Activated CD8-positive, alpha-beta T cell treated with anti-CD3 and anti-CD28 coated beads for 36 hours (primary cell): ENCODE measurements around the gene PDE2A. TPM values are rescaled to one million over a fixed set of nuclear protein-coding genes. Genes with fewer than 3 reads are reported as not detected.

ENCODE experiments used
- ATAC-seq: fragments of 200-7000 bp; cut with Tn5 transposase; one replicate; pipeline ENCODE4 v1.10.0; 2021; ENCODE audit warnings: mild to moderate bottlenecking, moderate library complexity
- CTCF ChIA-PET: fragments of 350-600 bp; sonication (Branson Sonifier 250); formaldehyde crosslinking; loops from one replicate; lab custom pipeline; 2021; ENCODE audit warnings: antibody characterized with exemption; lab: Charles Lee
- POLR2A ChIA-PET: fragments of 350-600 bp; sonication (Branson Sonifier 250); formaldehyde crosslinking; loops from one replicate; lab custom pipeline; 2021; ENCODE audit warnings: antibody characterized with exemption; lab: Charles Lee
- DNase-seq: peaks from one replicate; pipeline ENCODE4 v3.0.0-alpha.2; 2020
- H3K27ac Mint-ChIP-seq: one replicate; pipeline ENCODE4 v1.8.0; 2021; ENCODE audit warnings: mild to moderate bottlenecking, mixed read lengths
- H3K27me3 Mint-ChIP-seq: one replicate; pipeline ENCODE4 v1.8.0; 2021; ENCODE audit warnings: mixed read lengths
- H3K36me3 Mint-ChIP-seq: one replicate; pipeline ENCODE4 v1.8.0; 2021; ENCODE audit warnings: low read depth, mixed read lengths
- H3K4me1 Mint-ChIP-seq: one replicate; pipeline ENCODE4 v1.8.0; 2021; ENCODE audit warnings: low read depth, mixed read lengths
- H3K4me3 Mint-ChIP-seq: one replicate; pipeline ENCODE4 v1.8.0; 2021; ENCODE audit warnings: mild to moderate bottlenecking, moderate library complexity, mixed read lengths
- H3K9me3 Mint-ChIP-seq: one replicate; pipeline ENCODE4 v1.8.0; 2021; ENCODE audit warnings: mixed read lengths
- intact Hi-C: fragments of 100-400 bp; cut with micrococcal nuclease; formaldehyde crosslinking; loops from one replicate; pipeline ENCODE4 v1.10.0; 2022
- total RNA-seq, 2 experiments: library from RNA; stranded (reverse); gene quantifications; one replicate each; pipeline ENCODE4 v1.2.3, GENCODE V29; 2021
- TF ChIP-seq, protein P1 (sequence below): fragments of 200-600 bp; IDR thresholded peaks from one replicate; pipeline ENCODE4 v1.8.0; 2022; ENCODE audit warnings: antibody characterized with exemption, mild to moderate bottlenecking

Gene PDE2A
- total RNA-seq, 2 experiments from 2014 or later, result 0.14 to 0.72 TPM

DNA sequence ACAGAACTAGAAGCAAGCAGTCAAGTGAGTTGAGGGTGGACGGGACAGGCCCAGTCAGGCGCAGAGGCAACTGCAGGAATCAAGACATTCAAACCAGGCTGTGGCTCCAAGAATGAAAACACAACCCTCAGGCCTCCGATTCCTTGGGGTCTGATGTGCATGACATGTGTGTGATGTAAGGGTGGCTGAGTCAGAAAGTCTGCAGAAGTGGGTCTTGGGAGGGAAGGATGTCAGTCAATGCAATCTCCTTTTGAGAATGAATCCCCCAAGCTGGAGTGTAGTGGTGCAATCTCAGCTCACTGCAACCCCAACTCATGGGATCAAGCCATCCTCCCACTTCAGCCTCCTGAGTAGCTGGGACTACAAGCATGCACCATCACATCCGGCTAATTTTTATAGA, 15.9 kb upstream of the PDE2A start:
- no peak for ATAC-seq
- H3K9me3 Mint-ChIP-seq, result no peaks in the 10 kb centered on the region
- H3K36me3 Mint-ChIP-seq, result peaks cover 16% of the 10 kb centered on the region
- DNase-seq, result no peak
- POLR2A ChIA-PET, result no interaction called here
- peaks cover 17% of the 10 kb centered on the region for H3K4me1 Mint-ChIP-seq
- CTCF ChIA-PET, result no interaction called here
- H3K27ac Mint-ChIP-seq, result peak overlapping the region; percentile 6
- no peak overlapping the region for H3K4me3 Mint-ChIP-seq
- TF ChIP-seq, protein P1, sequence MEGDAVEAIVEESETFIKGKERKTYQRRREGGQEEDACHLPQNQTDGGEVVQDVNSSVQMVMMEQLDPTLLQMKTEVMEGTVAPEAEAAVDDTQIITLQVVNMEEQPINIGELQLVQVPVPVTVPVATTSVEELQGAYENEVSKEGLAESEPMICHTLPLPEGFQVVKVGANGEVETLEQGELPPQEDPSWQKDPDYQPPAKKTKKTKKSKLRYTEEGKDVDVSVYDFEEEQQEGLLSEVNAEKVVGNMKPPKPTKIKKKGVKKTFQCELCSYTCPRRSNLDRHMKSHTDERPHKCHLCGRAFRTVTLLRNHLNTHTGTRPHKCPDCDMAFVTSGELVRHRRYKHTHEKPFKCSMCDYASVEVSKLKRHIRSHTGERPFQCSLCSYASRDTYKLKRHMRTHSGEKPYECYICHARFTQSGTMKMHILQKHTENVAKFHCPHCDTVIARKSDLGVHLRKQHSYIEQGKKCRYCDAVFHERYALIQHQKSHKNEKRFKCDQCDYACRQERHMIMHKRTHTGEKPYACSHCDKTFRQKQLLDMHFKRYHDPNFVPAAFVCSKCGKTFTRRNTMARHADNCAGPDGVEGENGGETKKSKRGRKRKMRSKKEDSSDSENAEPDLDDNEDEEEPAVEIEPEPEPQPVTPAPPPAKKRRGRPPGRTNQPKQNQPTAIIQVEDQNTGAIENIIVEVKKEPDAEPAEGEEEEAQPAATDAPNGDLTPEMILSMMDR, result no peak
- intact Hi-C loops, result no loop called here
- no peaks in the 10 kb centered on the region for H3K27me3 Mint-ChIP-seq

DNA sequence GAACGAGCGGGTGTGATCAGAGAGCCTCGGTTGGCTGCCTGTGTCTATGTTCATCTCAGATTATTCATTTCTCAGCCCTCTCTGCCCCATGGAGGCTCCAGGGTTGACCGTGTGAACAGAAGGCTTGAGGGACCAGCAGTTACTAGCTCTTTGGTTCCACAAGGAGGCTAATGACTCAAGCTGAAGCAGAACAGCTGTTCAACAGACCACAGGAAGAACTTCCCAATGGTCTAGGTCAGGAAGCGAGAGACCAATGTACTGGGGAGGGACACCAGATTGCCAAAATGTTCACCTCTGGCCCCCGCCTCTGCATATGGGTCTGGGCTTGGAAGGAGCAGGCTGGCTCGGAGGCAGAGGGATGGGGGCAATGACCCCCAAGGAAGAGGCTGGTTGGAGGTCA, 14.7 kb upstream of the PDE2A start:
- Mint-ChIP-seq H3K36me3 (peaks cover 8% of the 10 kb centered on the region), H3K4me1 (peaks cover 23% of the 10 kb centered on the region), H3K9me3 (no peaks in the 10 kb centered on the region), H3K27ac (no peak overlapping the region), H3K27me3 (no peaks in the 10 kb centered on the region), H3K4me3 (no peak overlapping the region)
- TF ChIP-seq, protein P1, result no peak
- DNase-seq (no peak), ATAC-seq (no peak)
- CTCF ChIA-PET, result no interaction called here
- intact Hi-C loops, result no loop called here
- POLR2A ChIA-PET, result interaction anchor here (1.2 kb wide), 1 partner anchor 15 kb away, joined by 3 read pairs; no protein-coding TSS in a partner anchor

DNA sequence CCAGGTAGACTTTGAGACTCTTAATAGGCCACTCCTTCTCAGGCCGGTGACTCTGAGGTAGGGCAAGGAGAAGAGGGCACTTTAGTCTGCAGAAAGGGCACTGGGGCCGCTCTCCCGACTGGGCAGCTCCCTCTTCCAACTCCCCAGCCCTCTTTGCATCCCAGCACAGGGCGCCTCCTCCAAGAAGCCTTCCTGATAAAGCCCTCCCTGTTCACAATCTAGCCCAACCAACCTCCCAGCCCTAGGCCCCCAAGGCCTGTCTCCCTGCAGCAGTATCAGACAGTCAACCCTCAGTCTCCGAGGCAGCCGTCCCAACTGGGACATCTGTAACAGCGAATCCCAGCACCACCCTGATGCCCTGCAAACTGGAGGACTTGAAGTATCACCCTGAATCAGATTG, 14.3 kb upstream of the PDE2A start:
- Mint-ChIP-seq H3K27me3 (no peaks in the 10 kb centered on the region), H3K4me1 (peaks cover 23% of the 10 kb centered on the region), H3K9me3 (no peaks in the 10 kb centered on the region), H3K36me3 (peaks cover 6% of the 10 kb centered on the region), H3K4me3 (no peak overlapping the region), H3K27ac (peak overlapping the region; percentile 43)
- TF ChIP-seq, protein P1, result no peak
- intact Hi-C loops, result no loop called here
- ATAC-seq (no peak), DNase-seq (no peak)
- POLR2A ChIA-PET, result interaction anchor here (1.2 kb wide), 1 partner anchor 15 kb away, joined by 3 read pairs; no protein-coding TSS in a partner anchor
- CTCF ChIA-PET, result no interaction called here

DNA sequence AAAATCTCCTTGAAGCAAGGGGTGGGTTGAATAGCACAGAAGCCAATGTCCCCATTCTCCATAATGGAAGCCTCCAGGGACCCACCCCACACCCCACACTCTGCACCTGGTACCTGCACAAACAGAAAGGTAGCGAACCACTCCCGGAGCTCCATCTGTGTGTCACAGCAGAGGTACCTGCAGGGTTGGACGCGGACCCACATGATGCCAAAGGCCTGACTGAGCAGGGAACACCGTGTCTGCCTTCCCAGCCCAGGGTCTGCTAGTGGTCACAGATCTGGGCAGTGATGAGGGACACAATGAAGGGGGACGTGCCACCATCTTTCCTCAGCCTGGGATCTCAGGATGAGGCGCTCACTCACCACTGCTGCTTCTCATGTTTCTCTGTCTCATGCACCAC, 13.1 kb upstream of the PDE2A start:
- Mint-ChIP-seq H3K27me3 (no peaks in the 10 kb centered on the region), H3K4me1 (peaks cover 23% of the 10 kb centered on the region), H3K27ac (peak overlapping the region; percentile 19), H3K36me3 (no peaks in the 10 kb centered on the region), H3K9me3 (no peaks in the 10 kb centered on the region), H3K4me3 (no peak overlapping the region)
- ATAC-seq (no peak), DNase-seq (no peak)
- ChIA-PET CTCF (no interaction called here), POLR2A (no interaction called here)
- TF ChIP-seq, protein P1, result no peak
- intact Hi-C loops, result no loop called here

DNA sequence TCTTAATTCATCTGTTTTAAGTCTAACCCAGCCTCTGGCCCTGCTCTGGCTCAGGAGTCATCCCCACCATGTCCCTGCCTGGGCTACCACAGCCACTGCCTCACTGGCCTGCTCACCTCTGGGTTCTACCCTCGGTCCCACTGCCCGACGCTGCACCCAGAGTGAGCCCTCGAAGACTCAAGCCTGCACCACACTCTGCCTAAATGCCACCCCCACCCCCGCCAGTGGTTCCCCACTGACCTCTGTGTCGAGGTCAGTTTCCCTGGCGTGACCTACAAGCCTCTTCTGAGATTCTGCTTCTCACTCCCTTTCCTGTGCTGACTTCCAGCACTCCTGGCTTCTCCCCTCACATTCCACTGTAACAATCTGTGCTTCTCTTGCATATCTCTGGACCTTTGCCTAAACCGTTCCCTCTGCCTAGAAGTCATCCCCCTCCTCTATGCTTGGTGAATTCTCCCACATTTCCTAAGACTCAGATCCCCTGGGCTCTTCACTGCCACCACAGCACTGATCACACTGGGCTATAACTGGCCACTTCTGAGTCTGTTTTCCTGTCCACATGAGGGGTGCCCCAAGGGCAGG, 12.5 kb upstream of the PDE2A start:
- ATAC-seq, result no peak
- TF ChIP-seq, protein P1, result no peak
- H3K4me3 Mint-ChIP-seq, result no peak overlapping the region

More for the DNA sequence above, 12.5 kb upstream of the PDE2A start:
- intact Hi-C loops, result no loop called here
- ChIA-PET POLR2A (interaction anchor here (0.7 to 1.2 kb wide), 2 partner anchors 17 to 92 kb away, joined by 3 to 5 read pairs; no protein-coding TSS in a partner anchor), CTCF (interaction anchor here (3.1 to 9.4 kb wide), 3 partner anchors 11 to 216 kb away, joined by 23 to 109 read pairs (median 25); no protein-coding TSS in a partner anchor)
- H3K27me3 Mint-ChIP-seq, result no peaks in the 10 kb centered on the region
- no peaks in the 10 kb centered on the region for H3K9me3 Mint-ChIP-seq
- H3K4me1 Mint-ChIP-seq, result peaks cover 23% of the 10 kb centered on the region
- no peaks in the 10 kb centered on the region for H3K36me3 Mint-ChIP-seq
- no peak for DNase-seq
- peak overlapping the region; percentile 53 for H3K27ac Mint-ChIP-seq
